HepG2 (cell line): Measurements from ENCODE around the gene SAPCD1. TPM values are rescaled to one million over a fixed set of nuclear protein-coding genes. Genes with fewer than 3 reads are reported as not detected.

Experiments used
- CC2D1A ChIP-seq: sonication (generic); formaldehyde crosslinking; IDR thresholded peaks from 2 replicates; pipeline ENCODE4 v1.8.1; 2023; ENCODE audit warnings: mild to moderate bottlenecking, missing genetic modification reagents
- GPN1 ChIP-seq: sonication (generic); formaldehyde crosslinking; IDR thresholded peaks from 2 replicates; pipeline ENCODE4 v1.5.1; 2020; ENCODE audit warnings: missing genetic modification reagents, borderline replicate concordance
- HMGA1 ChIP-seq: sonication (generic); formaldehyde crosslinking; conservative IDR thresholded peaks from 2 replicates; pipeline ENCODE4 v1.4.0; 2020; ENCODE audit warnings: missing genetic modification reagents
- KDM6A ChIP-seq: IDR thresholded peaks from 2 replicates; pipeline ENCODE4 v1.6.1; 2016; ENCODE audit warnings: low read depth
- ZBTB20 ChIP-seq: sonication (generic); formaldehyde crosslinking; IDR thresholded peaks from 2 replicates; pipeline ENCODE4 v1.8.1; 2023; ENCODE audit warnings: missing genetic modification reagents, low read depth, mild to moderate bottlenecking, borderline replicate concordance
- ZFP62 ChIP-seq: sonication (generic); formaldehyde crosslinking; IDR thresholded peaks from 2 replicates; pipeline ENCODE4 v1.4.0; 2020; ENCODE audit warnings: missing genetic modification reagents
- ZFX ChIP-seq: sonication (generic); formaldehyde crosslinking; IDR thresholded peaks from 2 replicates; pipeline ENCODE4 v1.4.0; 2020; ENCODE audit warnings: mild to moderate bottlenecking, low read depth, missing genetic modification reagents, moderate library complexity
- ZNF124 ChIP-seq: sonication (generic); formaldehyde crosslinking; IDR thresholded peaks from 2 replicates; pipeline ENCODE4 v1.4.0; 2020; ENCODE audit warnings: missing genetic modification reagents
- ZNF224 ChIP-seq: sonication (generic); formaldehyde crosslinking; IDR thresholded peaks from 2 replicates; pipeline ENCODE4 v1.5.0; 2020; ENCODE audit warnings: mild to moderate bottlenecking, missing genetic modification reagents
- ZNF331 ChIP-seq: sonication (generic); formaldehyde crosslinking; IDR thresholded peaks from 2 replicates; pipeline ENCODE4 v1.4.0; 2020; ENCODE audit warnings: missing genetic modification reagents
- ZNF468 ChIP-seq: sonication (generic); formaldehyde crosslinking; IDR thresholded peaks from 2 replicates; pipeline ENCODE4 v1.8.0; 2022; ENCODE audit warnings: mild to moderate bottlenecking, moderate library complexity, missing genetic modification reagents
- ZNF550 ChIP-seq: sonication (generic); formaldehyde crosslinking; IDR thresholded peaks from 2 replicates; pipeline ENCODE4 v1.4.0; 2020; ENCODE audit warnings: mild to moderate bottlenecking, missing genetic modification reagents, borderline replicate concordance
- polyA plus RNA-seq, 8 experiments: library from polyadenylated mRNA; depleted of rRNA in 3 of 8; stranded (reverse) in 7 of 8; unstranded in 1 of 8; fragments of >200 nt; fragmentation: Illumina TruSeq in 4 of 8; extraction: Trizol in 4 of 8; gene quantifications; 2 replicates each; pipeline versions ENCODE4 v1.2.1 to v1.2.3, GENCODE V29; 2011 to 2016; ENCODE audit warnings: low read depth in 4 of 8, missing spikeins in 1 of 8, mixed read lengths in 1 of 8; ENCODE audit not compliant: insufficient read depth in 1 of 8
- total RNA-seq, 5 experiments: library from RNA; depleted of rRNA; stranded (reverse); fragments of >200 nt; fragmentation: Illumina TruSeq; extraction: Trizol; gene quantifications; 2 replicates each; pipeline ENCODE4 v1.2.3, GENCODE V29; 2016; ENCODE audit warnings: low read depth in 1 of 5
- TF ChIP-seq, protein P1 (sequence below): IDR thresholded peaks from 2 replicates; pipeline ENCODE4 v1.6.1; 2016; ENCODE audit warnings: missing biosample characterization, missing genetic modification reagents, low read depth
- TF ChIP-seq, protein P2 (sequence below): IDR thresholded peaks from 2 replicates; pipeline ENCODE4 v1.6.1; 2016; ENCODE audit warnings: missing genetic modification reagents, missing compliant biosample characterization
- TF ChIP-seq, protein P3 (sequence below): sonication (generic); formaldehyde crosslinking; conservative IDR thresholded peaks from 2 replicates; pipeline ENCODE4 v1.5.0; 2020; ENCODE audit warnings: missing genetic modification reagents
- TF ChIP-seq, protein P4 (sequence below): sonication (generic); formaldehyde crosslinking; IDR thresholded peaks from 2 replicates; pipeline ENCODE4 v1.4.0; 2020; ENCODE audit warnings: low read depth, missing genetic modification reagents
- TF ChIP-seq, protein P5 (sequence below): IDR thresholded peaks from 2 replicates; pipeline ENCODE4 v1.6.1; 2016; ENCODE audit warnings: low read depth, borderline replicate concordance
- TF ChIP-seq, protein P6 (sequence below): sonication (generic); formaldehyde crosslinking; IDR thresholded peaks from 2 replicates; pipeline ENCODE4 v1.4.0; 2020; ENCODE audit warnings: missing genetic modification reagents, borderline replicate concordance

SAPCD1 gene
- total and polyA plus RNA-seq, 2 of the 13 experiments (the other 11 are each of a cell fraction or from before 2014, with no cell fraction given), result 2.5 to 3.9 TPM

DNA sequence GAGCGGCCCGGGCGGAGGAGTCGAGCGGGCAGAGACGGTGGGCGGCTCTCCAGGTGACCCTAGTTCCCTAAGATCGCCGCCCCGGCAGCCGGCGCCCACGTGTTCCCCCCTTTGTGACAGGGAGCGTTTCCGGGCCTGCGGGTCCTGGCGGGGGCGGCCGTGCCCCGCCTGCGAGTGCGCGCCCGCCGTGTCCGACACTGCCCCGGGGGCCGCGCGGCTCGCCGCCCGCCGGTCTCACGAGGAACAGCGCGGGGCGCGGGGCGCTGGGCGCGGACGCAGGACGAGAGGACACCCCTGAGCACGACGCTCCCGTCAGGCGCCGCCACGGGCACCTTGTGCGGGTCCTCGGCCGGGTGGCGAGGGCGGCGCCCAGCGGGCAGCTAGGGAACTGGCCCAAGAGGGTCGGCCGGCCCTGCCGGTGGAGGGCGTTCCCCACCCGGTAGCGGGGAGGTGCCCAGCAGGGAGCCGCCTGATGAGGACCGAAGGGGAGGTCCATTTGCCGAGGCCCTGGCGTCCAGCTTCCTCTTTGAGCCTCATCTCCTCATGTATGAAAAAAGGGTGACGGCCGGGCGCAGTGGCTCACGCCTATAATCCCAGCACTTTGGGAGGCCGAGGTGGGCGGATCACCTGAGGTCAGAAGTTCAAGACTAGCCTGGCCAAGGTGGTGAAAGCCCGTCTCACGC, 33.3 kb downstream of the SAPCD1 start, which contains the start of gene VARS1 (continued):
- TF ChIP-seq, protein P1, sequence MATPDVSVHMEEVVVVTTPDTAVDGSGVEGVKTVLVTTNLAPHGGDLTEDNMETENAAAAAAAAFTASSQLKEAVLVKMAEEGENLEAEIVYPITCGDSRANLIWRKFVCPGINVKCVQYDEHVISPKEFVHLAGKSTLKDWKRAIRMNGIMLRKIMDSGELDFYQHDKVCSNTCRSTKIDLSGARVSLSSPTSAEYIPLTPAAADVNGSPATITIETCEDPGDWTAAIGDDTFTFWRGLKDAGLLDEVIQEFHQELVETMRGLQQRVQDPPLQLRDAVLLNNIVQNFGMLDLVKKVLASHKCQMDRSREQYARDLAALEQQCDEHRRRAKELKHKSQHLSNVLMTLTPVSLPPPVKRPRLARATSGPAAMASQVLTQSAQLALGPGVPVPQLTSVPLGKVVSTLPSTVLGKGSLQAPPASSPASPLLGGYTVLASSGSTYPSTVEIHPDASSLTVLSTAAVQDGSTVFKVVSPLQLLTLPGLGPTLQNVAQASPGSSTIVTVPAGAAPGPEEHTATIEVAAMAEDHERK, result no peak
- TF ChIP-seq KDM6A (CRISPR knock-in tag) (no peak), ZNF468 (CRISPR knock-in tag) (peak; percentile 82; the same call in 1 of the 2 replicates), ZFX (CRISPR knock-in tag) (peak; percentile 83), ZBTB20 (no peak), ZNF224 (CRISPR knock-in tag) (peak; percentile 80; the same call in 1 of the 2 replicates), HMGA1 (CRISPR knock-in tag) (no peak), ZNF124 (no peak; the same call in 1 of the 2 replicates), ZNF331 (CRISPR knock-in tag) (peak; percentile 79), GPN1 (no peak; the same call in 1 of the 2 replicates), ZNF550 (no peak), ZFP62 (CRISPR knock-in tag) (no peak), CC2D1A (CRISPR knock-in tag) (no peak)
- TF ChIP-seq, protein P2, sequence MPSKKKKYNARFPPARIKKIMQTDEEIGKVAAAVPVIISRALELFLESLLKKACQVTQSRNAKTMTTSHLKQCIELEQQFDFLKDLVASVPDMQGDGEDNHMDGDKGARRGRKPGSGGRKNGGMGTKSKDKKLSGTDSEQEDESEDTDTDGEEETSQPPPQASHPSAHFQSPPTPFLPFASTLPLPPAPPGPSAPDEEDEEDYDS (CRISPR knock-in tag), result no peak
- TF ChIP-seq, protein P3, sequence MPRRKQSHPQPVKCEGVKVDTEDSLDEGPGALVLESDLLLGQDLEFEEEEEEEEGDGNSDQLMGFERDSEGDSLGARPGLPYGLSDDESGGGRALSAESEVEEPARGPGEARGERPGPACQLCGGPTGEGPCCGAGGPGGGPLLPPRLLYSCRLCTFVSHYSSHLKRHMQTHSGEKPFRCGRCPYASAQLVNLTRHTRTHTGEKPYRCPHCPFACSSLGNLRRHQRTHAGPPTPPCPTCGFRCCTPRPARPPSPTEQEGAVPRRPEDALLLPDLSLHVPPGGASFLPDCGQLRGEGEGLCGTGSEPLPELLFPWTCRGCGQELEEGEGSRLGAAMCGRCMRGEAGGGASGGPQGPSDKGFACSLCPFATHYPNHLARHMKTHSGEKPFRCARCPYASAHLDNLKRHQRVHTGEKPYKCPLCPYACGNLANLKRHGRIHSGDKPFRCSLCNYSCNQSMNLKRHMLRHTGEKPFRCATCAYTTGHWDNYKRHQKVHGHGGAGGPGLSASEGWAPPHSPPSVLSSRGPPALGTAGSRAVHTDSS, result no peak
- TF ChIP-seq, protein P4, sequence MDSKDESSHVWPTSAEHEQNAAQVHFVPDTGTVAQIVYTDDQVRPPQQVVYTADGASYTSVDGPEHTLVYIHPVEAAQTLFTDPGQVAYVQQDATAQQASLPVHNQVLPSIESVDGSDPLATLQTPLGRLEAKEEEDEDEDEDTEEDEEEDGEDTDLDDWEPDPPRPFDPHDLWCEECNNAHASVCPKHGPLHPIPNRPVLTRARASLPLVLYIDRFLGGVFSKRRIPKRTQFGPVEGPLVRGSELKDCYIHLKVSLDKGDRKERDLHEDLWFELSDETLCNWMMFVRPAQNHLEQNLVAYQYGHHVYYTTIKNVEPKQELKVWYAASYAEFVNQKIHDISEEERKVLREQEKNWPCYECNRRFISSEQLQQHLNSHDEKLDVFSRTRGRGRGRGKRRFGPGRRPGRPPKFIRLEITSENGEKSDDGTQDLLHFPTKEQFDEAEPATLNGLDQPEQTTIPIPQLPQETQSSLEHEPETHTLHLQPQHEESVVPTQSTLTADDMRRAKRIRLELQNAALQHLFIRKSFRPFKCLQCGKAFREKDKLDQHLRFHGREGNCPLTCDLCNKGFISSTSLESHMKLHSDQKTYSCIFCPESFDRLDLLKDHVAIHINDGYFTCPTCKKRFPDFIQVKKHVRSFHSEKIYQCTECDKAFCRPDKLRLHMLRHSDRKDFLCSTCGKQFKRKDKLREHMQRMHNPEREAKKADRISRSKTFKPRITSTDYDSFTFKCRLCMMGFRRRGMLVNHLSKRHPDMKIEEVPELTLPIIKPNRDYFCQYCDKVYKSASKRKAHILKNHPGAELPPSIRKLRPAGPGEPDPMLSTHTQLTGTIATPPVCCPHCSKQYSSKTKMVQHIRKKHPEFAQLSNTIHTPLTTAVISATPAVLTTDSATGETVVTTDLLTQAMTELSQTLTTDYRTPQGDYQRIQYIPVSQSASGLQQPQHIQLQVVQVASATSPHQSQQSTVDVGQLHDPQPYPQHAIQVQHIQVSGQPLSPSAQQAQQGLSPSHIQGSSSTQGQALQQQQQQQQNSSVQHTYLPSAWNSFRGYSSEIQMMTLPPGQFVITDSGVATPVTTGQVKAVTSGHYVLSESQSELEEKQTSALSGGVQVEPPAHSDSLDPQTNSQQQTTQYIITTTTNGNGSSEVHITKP (CRISPR knock-in tag), result peak; percentile 65; the same call in 1 of the 2 replicates
- TF ChIP-seq, protein P5, sequence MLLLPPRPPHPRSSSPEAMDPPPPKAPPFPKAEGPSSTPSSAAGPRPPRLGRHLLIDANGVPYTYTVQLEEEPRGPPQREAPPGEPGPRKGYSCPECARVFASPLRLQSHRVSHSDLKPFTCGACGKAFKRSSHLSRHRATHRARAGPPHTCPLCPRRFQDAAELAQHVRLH (CRISPR knock-in tag), result peak; percentile 67
- TF ChIP-seq, protein P6, sequence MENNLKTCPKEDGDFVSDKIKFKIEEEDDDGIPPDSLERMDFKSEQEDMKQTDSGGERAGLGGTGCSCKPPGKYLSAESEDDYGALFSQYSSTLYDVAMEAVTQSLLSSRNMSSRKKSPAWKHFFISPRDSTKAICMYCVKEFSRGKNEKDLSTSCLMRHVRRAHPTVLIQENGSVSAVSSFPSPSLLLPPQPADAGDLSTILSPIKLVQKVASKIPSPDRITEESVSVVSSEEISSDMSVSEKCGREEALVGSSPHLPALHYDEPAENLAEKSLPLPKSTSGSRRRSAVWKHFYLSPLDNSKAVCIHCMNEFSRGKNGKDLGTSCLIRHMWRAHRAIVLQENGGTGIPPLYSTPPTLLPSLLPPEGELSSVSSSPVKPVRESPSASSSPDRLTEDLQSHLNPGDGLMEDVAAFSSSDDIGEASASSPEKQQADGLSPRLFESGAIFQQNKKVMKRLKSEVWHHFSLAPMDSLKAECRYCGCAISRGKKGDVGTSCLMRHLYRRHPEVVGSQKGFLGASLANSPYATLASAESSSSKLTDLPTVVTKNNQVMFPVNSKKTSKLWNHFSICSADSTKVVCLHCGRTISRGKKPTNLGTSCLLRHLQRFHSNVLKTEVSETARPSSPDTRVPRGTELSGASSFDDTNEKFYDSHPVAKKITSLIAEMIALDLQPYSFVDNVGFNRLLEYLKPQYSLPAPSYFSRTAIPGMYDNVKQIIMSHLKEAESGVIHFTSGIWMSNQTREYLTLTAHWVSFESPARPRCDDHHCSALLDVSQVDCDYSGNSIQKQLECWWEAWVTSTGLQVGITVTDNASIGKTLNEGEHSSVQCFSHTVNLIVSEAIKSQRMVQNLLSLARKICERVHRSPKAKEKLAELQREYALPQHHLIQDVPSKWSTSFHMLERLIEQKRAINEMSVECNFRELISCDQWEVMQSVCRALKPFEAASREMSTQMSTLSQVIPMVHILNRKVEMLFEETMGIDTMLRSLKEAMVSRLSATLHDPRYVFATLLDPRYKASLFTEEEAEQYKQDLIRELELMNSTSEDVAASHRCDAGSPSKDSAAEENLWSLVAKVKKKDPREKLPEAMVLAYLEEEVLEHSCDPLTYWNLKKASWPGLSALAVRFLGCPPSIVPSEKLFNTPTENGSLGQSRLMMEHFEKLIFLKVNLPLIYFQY, result peak; percentile 91; the same call in 1 of the 2 replicates
